ENCODE measurements around the gene WFIKKN1. TPM values are rescaled to one million over a fixed set of nuclear protein-coding genes. Genes with fewer than 3 reads are reported as not detected.

The WFIKKN1 gene
- total and polyA plus RNA-seq, 7 donors: 0.30 to 2.0 (median 0.36) TPM

- intact Hi-C loops (cut with DNase I): loop anchor here in 1 of 2 donors (2.0 kb wide), 1 partner anchor 77 kb away; no protein-coding TSS in a partner anchor
- ATAC-seq (no peak), DNase-seq (no peak)
- H3K4me3 ChIP-seq: no peak overlapping the region
- H3K27ac ChIP-seq: no peak overlapping the region
- H3K36me3 ChIP-seq (ENCODE audit: insufficient read depth in 1 of 2, low read depth in 1 of 2): peaks cover 0 to 5% of the 10 kb centered on the region in 2 donors
- TF ChIP-seq CTCF (IDR thresholded peaks at IDR 0.05): no peak
- WGBS, 3 donors: 50 to 65% (median 58%) methylated on average over 34 to 38 of the region's 38 CpGs
- no peaks in the 10 kb centered on the region for H3K9me3 ChIP-seq
- peaks cover 33% of the 10 kb centered on the region for H3K4me1 ChIP-seq
- H3K27me3 ChIP-seq (ENCODE audit: insufficient read depth in 3 of 3, low read length in 2 of 3): no peaks in the 10 kb centered on the region
Measured at GRCh38 chr16:583815-584591, 46.8 kb upstream of the WFIKKN1 start.

GRCh38 chr16:585351-585750 lies 45.4 kb upstream of the WFIKKN1 start:
- Histone ChIP-seq H3K4me3 (no peak overlapping the region), H3K36me3 (ENCODE audit: insufficient read depth in 1 of 2, low read depth in 1 of 2) (peaks cover 0 to 5% of the 10 kb centered on the region in 2 donors), H3K4me1 (peaks cover 33% of the 10 kb centered on the region), H3K27ac (no peak overlapping the region), H3K27me3 (ENCODE audit: insufficient read depth in 3 of 3, low read length in 2 of 3) (no peaks in the 10 kb centered on the region), H3K9me3 (no peaks in the 10 kb centered on the region)
- DNase-seq (no peak), ATAC-seq (no peak)
- intact Hi-C loops (cut with DNase I): no loop called here
- 9 to 24% (median 12%) methylated on average over 10 of the region's 10 CpGs for WGBS, 3 donors
- TF ChIP-seq CTCF (IDR thresholded peaks at IDR 0.05): no peak

- intact Hi-C loops (cut with DNase I): no loop called here
- DNase-seq (no peak), ATAC-seq (no peak)
- H3K9me3 ChIP-seq: no peaks in the 10 kb centered on the region
- WGBS, 3 donors: 14 to 23% (median 16%) methylated on average over 16 of the region's 16 CpGs
- no peak for TF ChIP-seq CTCF (IDR thresholded peaks at IDR 0.05)
- H3K4me3 ChIP-seq: no peak overlapping the region
- no peaks in the 10 kb centered on the region for H3K27me3 ChIP-seq (ENCODE audit: insufficient read depth in 3 of 3, low read length in 2 of 3)
- no peaks in the 10 kb centered on the region for H3K36me3 ChIP-seq (ENCODE audit: insufficient read depth in 1 of 2, low read depth in 1 of 2)
- H3K4me1 ChIP-seq: peaks cover 33% of the 10 kb centered on the region
- no peak overlapping the region for H3K27ac ChIP-seq
Measured at GRCh38 chr16:586047-586644, 44.6 kb upstream of the WFIKKN1 start.

- intact Hi-C loops (cut with DNase I): no loop called here
- no peak for TF ChIP-seq CTCF (IDR thresholded peaks at IDR 0.05)
Measured at GRCh38 chr16:586645-587590, 43.9 kb upstream of the WFIKKN1 start.

More at GRCh38 chr16:586645-587590, 43.9 kb upstream of the WFIKKN1 start:
- Histone ChIP-seq H3K4me3 (peak overlapping the region; percentile 86), H3K27me3 (ENCODE audit: insufficient read depth in 3 of 3, low read length in 2 of 3) (no peaks in the 10 kb centered on the region), H3K9me3 (no peaks in the 10 kb centered on the region), H3K27ac (peak overlapping the region; percentile 97), H3K36me3 (ENCODE audit: insufficient read depth in 1 of 2, low read depth in 1 of 2) (no peaks in the 10 kb centered on the region), H3K4me1 (peaks cover 41% of the 10 kb centered on the region)
- DNase-seq (peak in 1 of 2 donors; percentile 60), ATAC-seq (peak in 1 of 4 donors; percentile 6)
- WGBS, 3 donors: 40 to 56% (median 49%) methylated on average over 14 of the region's 14 CpGs

Data from psoas muscle (tissue), 8 donors.